ENCODE results near the gene PKD2L1. TPM values are rescaled to one million over a fixed set of nuclear protein-coding genes. Genes with fewer than 3 reads are reported as not detected.
A peak's percentile ranks its signal among the peaks of the same experiment; 100 is the strongest.

Gene PKD2L1
- total and polyA plus RNA-seq, 9 of the 15 experiments (the other 6 are each of a cell fraction or from before 2014, with no cell fraction given) = not detected

DNA sequence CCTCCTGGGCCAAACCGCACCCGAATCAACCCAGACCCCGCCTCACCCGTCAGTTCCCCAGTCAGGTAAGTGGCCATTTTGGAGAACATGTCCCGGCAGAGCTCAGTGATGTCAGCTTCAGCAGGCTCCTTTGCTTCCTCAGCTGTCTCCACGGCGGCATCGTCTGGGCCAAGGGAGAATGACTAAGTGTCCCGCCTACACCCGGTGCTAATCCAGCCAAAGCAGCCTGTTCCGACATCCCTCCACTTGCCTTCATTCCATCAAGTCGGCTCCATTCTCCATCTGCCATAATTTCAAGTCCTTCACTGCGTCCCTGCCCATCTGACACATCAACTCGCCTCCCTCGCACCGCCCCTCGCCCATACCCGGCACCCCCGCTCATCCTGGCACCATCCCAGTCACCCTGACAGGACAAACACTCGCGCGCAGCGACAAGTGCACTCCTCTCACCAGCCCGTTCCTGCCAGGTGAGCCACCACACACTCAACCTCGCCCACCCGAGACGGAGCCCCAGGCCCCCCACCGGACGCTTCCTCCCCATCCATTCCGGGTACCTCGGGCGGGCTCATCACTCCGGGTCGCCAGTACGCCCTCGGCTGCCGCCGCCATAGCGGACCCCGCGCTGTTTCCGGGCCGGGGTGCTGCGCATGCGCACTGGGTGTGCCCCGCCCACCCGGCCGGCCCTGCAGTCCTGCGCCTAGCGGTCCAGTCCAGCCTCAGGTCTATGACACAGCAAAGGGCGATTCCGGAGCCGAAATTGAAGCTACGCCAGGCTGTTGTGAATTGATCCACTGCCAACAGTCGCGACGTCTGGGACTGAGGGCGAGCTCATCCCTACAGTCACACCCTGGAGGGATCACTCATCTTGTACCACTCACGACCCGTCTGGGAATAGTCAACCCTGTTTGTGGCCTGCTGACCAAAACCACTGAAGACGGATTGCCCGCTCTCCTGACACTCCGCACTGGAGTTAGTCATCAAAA lies 43.7 kb downstream of the PKD2L1 start, which contains the start of gene BLOC1S2 (continued):
- TF ChIP-seq, protein P1, sequence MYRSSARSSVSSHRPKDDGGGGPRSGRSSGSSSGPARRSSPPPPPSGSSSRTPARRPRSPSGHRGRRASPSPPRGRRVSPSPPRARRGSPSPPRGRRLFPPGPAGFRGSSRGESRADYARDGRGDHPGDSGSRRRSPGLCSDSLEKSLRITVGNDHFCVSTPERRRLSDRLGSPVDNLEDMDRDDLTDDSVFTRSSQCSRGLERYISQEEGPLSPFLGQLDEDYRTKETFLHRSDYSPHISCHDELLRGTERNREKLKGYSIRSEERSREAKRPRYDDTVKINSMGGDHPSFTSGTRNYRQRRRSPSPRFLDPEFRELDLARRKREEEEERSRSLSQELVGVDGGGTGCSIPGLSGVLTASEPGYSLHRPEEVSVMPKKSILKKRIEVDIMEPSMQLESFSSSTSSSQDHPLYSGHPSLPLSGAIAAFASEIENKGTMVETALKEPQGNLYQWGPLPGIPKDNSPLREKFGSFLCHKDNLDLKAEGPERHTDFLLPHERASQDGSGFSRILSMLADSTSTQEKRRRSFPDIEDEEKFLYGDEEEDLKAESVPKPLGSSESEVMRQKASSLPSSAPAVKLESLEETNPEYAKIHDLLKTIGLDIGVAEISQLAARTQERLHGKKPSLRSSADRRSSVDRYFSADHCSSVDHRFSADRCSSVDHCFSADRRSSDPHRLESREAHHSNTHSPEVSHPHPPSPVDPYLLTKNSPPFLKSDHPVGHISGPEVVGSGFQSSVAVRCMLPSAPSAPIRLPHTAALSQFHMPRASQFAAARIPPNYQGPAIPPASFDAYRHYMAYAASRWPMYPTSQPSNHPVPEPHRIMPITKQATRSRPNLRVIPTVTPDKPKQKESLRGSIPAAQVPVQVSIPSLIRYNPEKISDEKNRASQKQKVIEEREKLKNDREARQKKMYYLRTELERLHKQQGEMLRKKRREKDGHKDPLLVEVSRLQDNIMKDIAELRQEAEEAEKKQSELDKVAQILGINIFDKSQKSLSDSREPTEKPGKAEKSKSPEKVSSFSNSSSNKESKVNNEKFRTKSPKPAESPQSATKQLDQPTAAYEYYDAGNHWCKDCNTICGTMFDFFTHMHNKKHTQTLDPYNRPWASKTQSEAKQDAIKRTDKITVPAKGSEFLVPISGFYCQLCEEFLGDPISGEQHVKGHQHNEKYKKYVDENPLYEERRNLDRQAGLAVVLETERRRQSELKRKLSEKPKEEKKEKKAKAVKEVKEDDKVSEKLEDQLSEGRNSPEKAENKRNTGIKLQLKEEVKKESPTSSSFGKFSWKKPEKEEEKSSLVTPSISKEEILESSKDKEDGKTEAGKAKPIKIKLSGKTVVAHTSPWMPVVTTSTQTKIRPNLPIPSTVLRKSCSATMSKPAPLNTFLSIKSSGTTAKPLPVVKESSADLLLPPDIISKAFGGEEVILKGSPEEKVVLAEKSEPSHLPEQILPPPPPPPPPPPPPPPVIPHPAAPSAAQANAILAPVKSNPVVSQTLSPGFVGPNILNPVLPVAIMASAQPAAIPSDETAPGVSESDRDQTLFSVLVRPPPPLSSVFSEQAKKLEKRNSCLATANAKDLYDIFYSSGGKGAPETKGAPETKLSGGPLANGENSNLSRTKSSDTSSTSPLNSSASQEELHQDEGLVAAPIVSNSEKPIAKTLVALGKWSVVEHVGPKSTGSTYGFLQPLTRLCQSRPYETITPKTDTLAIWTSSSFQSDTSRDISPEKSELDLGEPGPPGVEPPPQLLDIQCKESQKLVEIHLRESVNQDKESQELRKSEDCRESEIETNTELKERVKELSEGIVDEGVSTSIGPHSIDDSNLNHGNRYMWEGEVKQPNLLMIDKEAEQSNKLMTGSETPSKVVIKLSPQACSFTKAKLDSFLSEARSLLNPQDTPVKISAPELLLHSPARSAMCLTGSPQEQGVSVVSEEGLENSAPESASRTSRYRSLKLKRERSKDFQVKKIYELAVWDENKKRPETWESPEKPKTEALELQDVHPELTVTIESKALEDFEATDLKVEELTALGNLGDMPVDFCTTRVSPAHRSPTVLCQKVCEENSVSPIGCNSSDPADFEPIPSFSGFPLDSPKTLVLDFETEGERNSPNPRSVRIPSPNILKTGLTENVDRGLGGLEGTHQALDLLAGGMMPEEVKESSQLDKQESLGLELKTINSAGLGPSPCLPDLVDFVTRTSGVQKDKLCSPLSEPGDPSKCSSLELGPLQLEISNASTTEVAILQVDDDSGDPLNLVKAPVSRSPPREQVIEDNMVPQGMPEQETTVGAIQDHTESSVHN (IDR thresholded peaks at IDR 0.05; ENCODE audit: borderline replicate concordance in 1 of 2, low read depth in 1 of 2) = 0 out of 4 replicates have a peak, but pooled peaks of 1 of the 2 experiments have one; percentile 21
- TF ChIP-seq CHD2 (IDR thresholded peaks at IDR 0.05; ENCODE audit: low read depth, low read length) (no peak), BRD9 (IDR thresholded peaks at IDR 0.05; ENCODE audit: low read depth, partially characterized antibody) (peak; percentile 43), U2AF1 (optimal IDR thresholded peaks at IDR 0.05; ENCODE audit: low read depth, low read length) (no peak), TRIM24 (IDR thresholded peaks at IDR 0.05) (0 out of 4 replicates have a peak, but pooled peaks of 1 of the 2 experiments have one; percentile 36), HLTF (IDR thresholded peaks at IDR 0.05) (peak; percentile 85), NCOA6 (IDR thresholded peaks at IDR 0.05) (no peak), LARP7 (IDR thresholded peaks at IDR 0.05) (peak; percentile 82; the same call in 1 of the 2 replicates), TBL1XR1 (IDR thresholded peaks at IDR 0.05; ENCODE audit: low read length in 2 of 2) (no peak), SIX5 (IDR thresholded peaks at IDR 0.05; ENCODE audit: borderline replicate concordance in 1 of 2, insufficient read depth in 1 of 2, low read depth in 1 of 2, low read length in 2 of 2) (no peak), PYGO2 (tag; IDR thresholded peaks at IDR 0.05) (no peak), SMAD4 (CRISPR knock-in tag; conservative IDR thresholded peaks at IDR 0.05) (no peak), FOXJ2 (tag; IDR thresholded peaks at IDR 0.05) (no peak), FOXM1 (IDR thresholded peaks at IDR 0.05; ENCODE audit: low read depth) (no peak), FOXM1 (CRISPR knock-in tag; IDR thresholded peaks at IDR 0.05; ENCODE audit: low read depth) (no peak), ZNF766 (CRISPR knock-in tag; conservative IDR thresholded peaks at IDR 0.05) (no peak), TCF7 (IDR thresholded peaks at IDR 0.05; ENCODE audit: borderline replicate concordance) (no peak)
- TF ChIP-seq, protein P2, sequence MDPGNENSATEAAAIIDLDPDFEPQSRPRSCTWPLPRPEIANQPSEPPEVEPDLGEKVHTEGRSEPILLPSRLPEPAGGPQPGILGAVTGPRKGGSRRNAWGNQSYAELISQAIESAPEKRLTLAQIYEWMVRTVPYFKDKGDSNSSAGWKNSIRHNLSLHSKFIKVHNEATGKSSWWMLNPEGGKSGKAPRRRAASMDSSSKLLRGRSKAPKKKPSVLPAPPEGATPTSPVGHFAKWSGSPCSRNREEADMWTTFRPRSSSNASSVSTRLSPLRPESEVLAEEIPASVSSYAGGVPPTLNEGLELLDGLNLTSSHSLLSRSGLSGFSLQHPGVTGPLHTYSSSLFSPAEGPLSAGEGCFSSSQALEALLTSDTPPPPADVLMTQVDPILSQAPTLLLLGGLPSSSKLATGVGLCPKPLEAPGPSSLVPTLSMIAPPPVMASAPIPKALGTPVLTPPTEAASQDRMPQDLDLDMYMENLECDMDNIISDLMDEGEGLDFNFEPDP (CRISPR knock-in tag; IDR thresholded peaks at IDR 0.05) = no peak
